GM12874 (cell line): Measurements from ENCODE around the gene SNX30.

Experiments used
- CTCF ChIP-seq: IDR thresholded peaks from 2 replicates; pipeline ENCODE4 v1.5.1; 2011; ENCODE audit warnings: low read depth, mild to moderate bottlenecking, control low read depth, low read length, moderate library complexity; ENCODE audit not compliant: insufficient read depth

The SNX30 gene

GRCh38 chr9:112754578-112754977 lies 4.0 kb downstream of the SNX30 start:
- no peak for TF ChIP-seq CTCF

- no peak for TF ChIP-seq CTCF
Observed at GRCh38 chr9:112755016-112755427, 4.5 kb downstream of the SNX30 start.

- TF ChIP-seq CTCF: no peak
Observed at GRCh38 chr9:112755675-112756074, 5.1 kb downstream of the SNX30 start.

GRCh38 chr9:112757282-112757883 lies 6.8 kb downstream of the SNX30 start:
- no peak for TF ChIP-seq CTCF

GRCh38 chr9:112757940-112758339 lies 7.4 kb downstream of the SNX30 start:
- TF ChIP-seq CTCF: no peak

- no peak for TF ChIP-seq CTCF
Observed at GRCh38 chr9:112760821-112761220, 10.3 kb downstream of the SNX30 start.

GRCh38 chr9:112761912-112762655 lies 11.5 kb downstream of the SNX30 start:
- TF ChIP-seq CTCF: no peak
